A673 (cell line): ENCODE results near the gene PDGFC. TPM values are rescaled to one million over a fixed set of nuclear protein-coding genes. Genes with fewer than 3 reads are reported as not detected.

ENCODE experiments used
- BruUV-seq: library from RNA; stranded (reverse); fragments of 400-500 nt; replicated peaks from 2 replicates; lab custom pipeline; 2021; lab: Mats Ljungman, UMichigan
- CTCF ChIA-PET: fragments of 300-600 bp; sonication (Branson Sonifier 250); formaldehyde crosslinking; loops from one replicate; lab custom pipeline; 2022; ENCODE audit warnings: antibody characterized with exemption; lab: Charles Lee
- POLR2A ChIA-PET: fragments of 300-600 bp; sonication (Branson Sonifier 250); formaldehyde crosslinking; loops from one replicate; lab custom pipeline; 2022; ENCODE audit warnings: antibody characterized with exemption; ENCODE audit not compliant: low non-redundant PET; lab: Charles Lee
- DNase-seq: peaks from one replicate; pipeline ENCODE4 v3.0.0-alpha.2; 2015; ENCODE audit warnings: low spot score
- H3K27ac ChIP-seq: fragments of 200-600 bp; sonication (generic); 2 replicates; pipeline ENCODE4 v1.5.1; 2016; ENCODE audit warnings: mixed run types, low read depth, mild to moderate bottlenecking, mixed read lengths, antibody characterized with exemption, low read length; ENCODE audit not compliant: poor library complexity, severe bottlenecking
- H3K27me3 ChIP-seq: fragments of 200-600 bp; sonication (generic); replicated peaks from 2 replicates; pipeline ENCODE4 v1.6.1; 2017; ENCODE audit warnings: mixed run types, low read depth, mild to moderate bottlenecking, mixed read lengths, antibody characterized with exemption, low read length; ENCODE audit not compliant: insufficient read depth, poor library complexity
- H3K36me3 ChIP-seq: fragments of 200-600 bp; sonication (generic); 2 replicates; pipeline ENCODE4 v1.6.1; 2016; ENCODE audit warnings: mixed run types, mild to moderate bottlenecking, mixed read lengths, antibody characterized with exemption, low read length; ENCODE audit not compliant: insufficient read depth, poor library complexity, severe bottlenecking
- H3K4me1 ChIP-seq: fragments of 200-600 bp; sonication (generic); 2 replicates; pipeline ENCODE4 v1.6.1; 2017; ENCODE audit warnings: mixed run types, mild to moderate bottlenecking, mixed read lengths, antibody characterized with exemption, low read length; ENCODE audit not compliant: insufficient read depth, poor library complexity, severe bottlenecking
- H3K4me3 ChIP-seq: fragments of 200-600 bp; sonication (generic); 2 replicates; pipeline ENCODE4 v1.5.1; 2016; ENCODE audit warnings: low read depth, mixed run types, mild to moderate bottlenecking, mixed read lengths, low read length; ENCODE audit not compliant: poor library complexity, severe bottlenecking
- H3K9me3 ChIP-seq: fragments of 200-600 bp; sonication (generic); 2 replicates; pipeline ENCODE4 v1.6.1; 2016; ENCODE audit warnings: mixed run types, low read depth, mild to moderate bottlenecking, mixed read lengths, antibody characterized with exemption, low read length; ENCODE audit not compliant: poor library complexity, severe bottlenecking
- EZH2 ChIP-seq: fragments of 200-600 bp; sonication (generic); IDR thresholded peaks from 2 replicates; pipeline ENCODE4 v1.6.1; 2017; ENCODE audit warnings: borderline replicate concordance, low read depth, mild to moderate bottlenecking, mixed read lengths, antibody characterized with exemption, low read length; ENCODE audit not compliant: poor library complexity, severe bottlenecking
- intact Hi-C: fragments of 100-400 bp; cut with micrococcal nuclease; formaldehyde crosslinking; loops from one replicate; pipeline ENCODE4 v1.10.0; 2022; ENCODE audit not compliant: unreplicated experiment
- total RNA-seq: library from RNA; stranded (reverse); gene quantifications from 2 replicates; pipeline ENCODE4 v1.2.3, GENCODE V29; 2021
- TF ChIP-seq, protein P1 (sequence below): fragments of 300-800, 200-600 bp; sonication (generic); conservative IDR thresholded peaks from 2 replicates; pipeline ENCODE4 v1.5.1; 2017; ENCODE audit warnings: low read depth, mild to moderate bottlenecking, antibody characterized with exemption, low read length, moderate library complexity, mixed read lengths

The PDGFC gene
- total RNA-seq, 1 experiment from 2014 or later, result 28.0 TPM

DNA sequence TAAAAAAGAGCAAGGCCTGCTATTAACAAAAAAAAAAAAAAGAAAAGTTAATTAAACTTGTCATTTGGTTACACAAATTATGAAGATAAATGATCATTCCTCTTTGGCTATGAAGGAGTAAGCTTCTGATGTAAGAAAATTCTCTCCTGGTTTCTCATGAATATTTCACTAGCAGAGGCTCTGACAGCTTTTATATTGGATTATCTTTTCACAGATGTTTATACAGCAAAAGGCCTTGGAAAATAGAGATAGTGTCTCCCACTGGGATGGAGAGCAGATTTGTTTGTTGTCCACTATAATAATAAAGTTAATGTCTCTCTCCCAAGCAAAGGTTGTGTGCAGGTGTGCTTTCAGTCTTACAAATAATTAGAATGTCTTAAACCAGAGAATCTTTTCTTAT is 40.7 kb upstream of the PDGFC start:
- Histone ChIP-seq H3K36me3 (no peaks in the 10 kb centered on the region), H3K27ac (no peak overlapping the region), H3K4me3 (no peak overlapping the region), H3K27me3 (no peaks in the 10 kb centered on the region), H3K9me3 (no peaks in the 10 kb centered on the region), H3K4me1 (peaks cover 38% of the 10 kb centered on the region)
- ChIA-PET POLR2A (no interaction called here), CTCF (no interaction called here)
- no TSS peak for BruUV-seq
- intact Hi-C loops, result no loop called here
- TF ChIP-seq, protein P1, sequence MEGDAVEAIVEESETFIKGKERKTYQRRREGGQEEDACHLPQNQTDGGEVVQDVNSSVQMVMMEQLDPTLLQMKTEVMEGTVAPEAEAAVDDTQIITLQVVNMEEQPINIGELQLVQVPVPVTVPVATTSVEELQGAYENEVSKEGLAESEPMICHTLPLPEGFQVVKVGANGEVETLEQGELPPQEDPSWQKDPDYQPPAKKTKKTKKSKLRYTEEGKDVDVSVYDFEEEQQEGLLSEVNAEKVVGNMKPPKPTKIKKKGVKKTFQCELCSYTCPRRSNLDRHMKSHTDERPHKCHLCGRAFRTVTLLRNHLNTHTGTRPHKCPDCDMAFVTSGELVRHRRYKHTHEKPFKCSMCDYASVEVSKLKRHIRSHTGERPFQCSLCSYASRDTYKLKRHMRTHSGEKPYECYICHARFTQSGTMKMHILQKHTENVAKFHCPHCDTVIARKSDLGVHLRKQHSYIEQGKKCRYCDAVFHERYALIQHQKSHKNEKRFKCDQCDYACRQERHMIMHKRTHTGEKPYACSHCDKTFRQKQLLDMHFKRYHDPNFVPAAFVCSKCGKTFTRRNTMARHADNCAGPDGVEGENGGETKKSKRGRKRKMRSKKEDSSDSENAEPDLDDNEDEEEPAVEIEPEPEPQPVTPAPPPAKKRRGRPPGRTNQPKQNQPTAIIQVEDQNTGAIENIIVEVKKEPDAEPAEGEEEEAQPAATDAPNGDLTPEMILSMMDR, result no peak
- no peak for TF ChIP-seq EZH2
- peak; percentile 55 for DNase-seq

DNA sequence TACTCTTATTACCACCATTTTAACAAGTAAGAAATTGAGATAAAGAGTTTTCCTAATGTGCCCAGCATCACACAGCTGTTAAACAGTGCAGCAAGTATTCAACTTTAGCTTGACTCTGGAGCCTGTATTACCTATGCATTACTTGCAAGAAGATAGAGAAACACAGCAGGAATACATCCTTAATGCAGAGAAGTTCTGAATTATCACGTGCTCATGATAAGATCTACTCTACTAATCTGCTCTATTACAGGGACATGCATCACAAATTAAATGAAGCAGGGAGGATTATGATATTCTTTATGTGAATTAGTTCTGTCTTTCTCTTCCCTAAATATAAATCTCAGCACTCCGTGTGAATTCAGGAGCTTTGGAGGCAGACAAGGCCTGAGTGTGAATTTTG is 39.0 kb upstream of the PDGFC start:
- ChIA-PET POLR2A (no interaction called here), CTCF (no interaction called here)
- intact Hi-C loops, result no loop called here
- Histone ChIP-seq H3K9me3 (no peaks in the 10 kb centered on the region), H3K36me3 (no peaks in the 10 kb centered on the region), H3K4me1 (peaks cover 38% of the 10 kb centered on the region), H3K27me3 (no peaks in the 10 kb centered on the region), H3K4me3 (no peak overlapping the region), H3K27ac (no peak overlapping the region)
- no peak for TF ChIP-seq EZH2
- TF ChIP-seq, protein P1, result no peak
- peak; percentile 68 for DNase-seq
- BruUV-seq, result no TSS peak

DNA sequence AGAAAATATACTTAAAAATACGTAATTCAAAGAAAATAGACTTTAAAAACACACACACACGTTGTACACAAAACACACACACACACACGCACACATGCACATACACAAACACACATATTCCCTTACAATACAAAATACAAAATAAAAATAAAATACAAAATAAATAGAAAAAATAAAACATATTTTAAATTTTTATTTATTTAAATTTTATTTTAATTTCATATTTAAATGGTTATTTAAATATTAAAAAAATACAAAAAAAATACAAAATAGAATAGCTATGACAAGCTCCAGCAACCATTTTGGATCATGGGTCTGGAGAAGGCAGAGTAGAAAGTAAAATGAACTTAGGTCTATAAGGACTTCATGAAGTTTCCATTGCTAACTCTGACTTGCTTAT is 34.2 kb upstream of the PDGFC start:
- intact Hi-C loops, result no loop called here
- no peaks in the 10 kb centered on the region for H3K36me3 ChIP-seq
- ChIA-PET CTCF (no interaction called here), POLR2A (no interaction called here)
- H3K4me1 ChIP-seq, result peaks cover 32% of the 10 kb centered on the region
- no peak for DNase-seq
- no peak overlapping the region for H3K4me3 ChIP-seq
- H3K27me3 ChIP-seq, result no peaks in the 10 kb centered on the region
- BruUV-seq, result no TSS peak
- no peaks in the 10 kb centered on the region for H3K9me3 ChIP-seq
- TF ChIP-seq, protein P1, result no peak
- TF ChIP-seq EZH2, result no peak
- H3K27ac ChIP-seq, result no peak overlapping the region
